Measurements from ENCODE around the gene ZNF214. TPM values are rescaled to one million over a fixed set of nuclear protein-coding genes. Genes with fewer than 3 reads are reported as not detected.

Gene ZNF214
- total RNA-seq, 1 donor from 2014 or later, result 0.96 TPM

DNA sequence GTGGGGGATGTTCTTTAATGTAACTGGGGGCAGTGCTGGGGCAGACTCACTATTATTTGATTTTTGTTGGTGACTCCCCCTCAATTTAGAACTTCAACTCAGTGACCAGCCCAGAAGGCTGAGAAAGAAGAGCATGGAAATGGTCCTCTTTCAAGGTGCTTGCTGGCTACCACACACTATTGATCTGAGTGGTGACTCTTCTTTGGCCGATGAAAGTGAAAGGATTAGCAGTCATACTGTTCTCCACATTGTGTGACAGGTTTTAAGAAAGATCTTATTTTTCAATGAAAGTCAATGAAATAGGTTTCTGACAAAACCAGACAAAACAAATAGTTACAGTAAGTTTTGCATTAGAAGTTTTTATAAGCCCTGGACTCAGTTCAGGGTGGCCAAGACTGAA lies 30.0 kb upstream of the ZNF214 start:
- H3K36me3 ChIP-seq, result no peaks in the 10 kb centered on the region
- DNase-seq, result no peak
- no peak for TF ChIP-seq CTCF (IDR thresholded peaks at IDR 0.05; ENCODE audit: borderline replicate concordance)
- H3K4me3 ChIP-seq, result no peak overlapping the region
- H3K4me1 ChIP-seq, result no peaks in the 10 kb centered on the region
- H3K9me3 ChIP-seq (replicated peaks), result no peaks in the 10 kb centered on the region
- intact Hi-C loops (cut with micrococcal nuclease), result no loop called here
- no peak overlapping the region for H3K27ac ChIP-seq (replicated peaks)
- no peaks in the 10 kb centered on the region for H3K27me3 ChIP-seq (ENCODE audit: low read depth)

DNA sequence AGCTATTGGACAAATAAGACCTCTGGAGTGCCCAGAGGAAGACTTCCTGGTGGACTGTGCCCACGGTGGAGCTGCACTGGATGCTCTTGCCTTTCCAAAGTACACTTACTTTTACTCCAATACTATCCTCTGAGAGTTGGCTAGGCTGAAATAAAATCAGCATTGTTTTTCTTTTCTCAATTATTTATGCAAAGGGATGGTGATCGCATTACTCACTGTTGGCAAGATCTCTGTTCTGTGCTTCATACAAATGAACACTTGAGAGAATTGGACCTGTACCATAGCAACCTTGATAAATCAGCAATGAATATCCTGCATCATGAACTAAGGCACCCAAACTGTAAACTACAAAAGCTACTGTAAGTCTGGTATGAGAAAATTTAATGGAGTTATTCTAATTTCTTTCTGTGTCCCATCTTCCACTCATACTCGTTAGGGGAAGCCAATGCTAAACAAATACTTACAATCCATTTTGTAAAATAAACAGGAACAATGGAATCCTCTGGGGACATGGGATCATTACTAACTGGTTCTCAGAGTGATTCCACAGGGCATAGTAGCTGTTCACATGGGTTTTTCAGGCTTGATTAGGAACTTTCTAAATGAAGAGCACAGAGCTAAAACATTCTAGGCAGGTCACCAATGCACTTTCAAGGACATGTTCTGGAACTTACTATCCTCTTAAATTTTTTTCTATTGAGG lies 26.5 kb upstream of the ZNF214 start:
- Histone ChIP-seq H3K9me3 (replicated peaks) (no peaks in the 10 kb centered on the region), H3K27ac (replicated peaks) (no peak overlapping the region), H3K27me3 (ENCODE audit: low read depth) (no peaks in the 10 kb centered on the region), H3K36me3 (no peaks in the 10 kb centered on the region), H3K4me3 (no peak overlapping the region), H3K4me1 (no peaks in the 10 kb centered on the region)
- no peak for TF ChIP-seq CTCF (IDR thresholded peaks at IDR 0.05; ENCODE audit: borderline replicate concordance)
- DNase-seq, result no peak
- intact Hi-C loops (cut with micrococcal nuclease), result no loop called here

DNA sequence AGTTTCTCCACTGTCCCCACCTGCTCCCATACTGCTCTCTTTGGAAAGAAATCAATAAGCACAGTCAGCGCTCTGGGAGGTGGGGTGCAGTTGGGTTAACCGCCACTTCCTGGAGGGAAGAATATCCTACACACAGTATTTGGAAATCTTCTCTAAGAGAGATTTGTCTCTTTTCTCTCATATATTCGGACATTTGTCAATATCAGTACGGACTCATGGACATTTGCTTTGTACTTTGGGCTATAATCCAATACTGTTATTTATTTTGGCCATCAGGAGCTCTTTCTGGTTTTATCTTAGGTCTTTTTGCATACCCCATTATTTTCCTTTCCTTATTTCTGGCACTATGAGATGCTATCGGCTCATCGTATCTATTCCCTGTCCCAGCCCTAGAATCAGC lies 13.9 kb upstream of the ZNF214 start:
- Histone ChIP-seq H3K36me3 (no peaks in the 10 kb centered on the region), H3K27ac (replicated peaks) (no peak overlapping the region), H3K9me3 (replicated peaks) (no peaks in the 10 kb centered on the region), H3K4me3 (no peak overlapping the region), H3K4me1 (no peaks in the 10 kb centered on the region), H3K27me3 (ENCODE audit: low read depth) (no peaks in the 10 kb centered on the region)
- DNase-seq, result no peak
- TF ChIP-seq CTCF (IDR thresholded peaks at IDR 0.05; ENCODE audit: borderline replicate concordance), result no peak
- intact Hi-C loops (cut with micrococcal nuclease), result no loop called here

GRCh38 chr11:7032692-7033091 lies 12.5 kb upstream of the ZNF214 start:
- no peak for TF ChIP-seq CTCF (IDR thresholded peaks at IDR 0.05; ENCODE audit: borderline replicate concordance)
- no peak overlapping the region for H3K4me3 ChIP-seq
- H3K4me1 ChIP-seq, result no peaks in the 10 kb centered on the region
- no peaks in the 10 kb centered on the region for H3K27me3 ChIP-seq (ENCODE audit: low read depth)
- no peaks in the 10 kb centered on the region for H3K9me3 ChIP-seq (replicated peaks)
- H3K27ac ChIP-seq (replicated peaks), result no peak overlapping the region
- H3K36me3 ChIP-seq, result no peaks in the 10 kb centered on the region
- no peak for DNase-seq
- intact Hi-C loops (cut with micrococcal nuclease), result no loop called here

- no peak overlapping the region for H3K27ac ChIP-seq (replicated peaks)
- H3K4me3 ChIP-seq, result no peak overlapping the region
- no peaks in the 10 kb centered on the region for H3K9me3 ChIP-seq (replicated peaks)
- intact Hi-C loops (cut with micrococcal nuclease), result no loop called here
- H3K36me3 ChIP-seq, result no peaks in the 10 kb centered on the region
- no peaks in the 10 kb centered on the region for H3K27me3 ChIP-seq (ENCODE audit: low read depth)
- no peak for TF ChIP-seq CTCF (IDR thresholded peaks at IDR 0.05; ENCODE audit: borderline replicate concordance)
- DNase-seq, result no peak
- H3K4me1 ChIP-seq, result no peaks in the 10 kb centered on the region
Measured at GRCh38 chr11:7031471-7031871, 11.3 kb upstream of the ZNF214 start.

Data from left ventricle myocardium inferior (tissue), 1 donor.